Measurements from ENCODE around the gene PLCH1. TPM values are rescaled to one million over a fixed set of nuclear protein-coding genes. Genes with fewer than 3 reads are reported as not detected.

PLCH1 gene
- total RNA-seq, 1 experiment from 2014 or later = 8.9 TPM

DNA sequence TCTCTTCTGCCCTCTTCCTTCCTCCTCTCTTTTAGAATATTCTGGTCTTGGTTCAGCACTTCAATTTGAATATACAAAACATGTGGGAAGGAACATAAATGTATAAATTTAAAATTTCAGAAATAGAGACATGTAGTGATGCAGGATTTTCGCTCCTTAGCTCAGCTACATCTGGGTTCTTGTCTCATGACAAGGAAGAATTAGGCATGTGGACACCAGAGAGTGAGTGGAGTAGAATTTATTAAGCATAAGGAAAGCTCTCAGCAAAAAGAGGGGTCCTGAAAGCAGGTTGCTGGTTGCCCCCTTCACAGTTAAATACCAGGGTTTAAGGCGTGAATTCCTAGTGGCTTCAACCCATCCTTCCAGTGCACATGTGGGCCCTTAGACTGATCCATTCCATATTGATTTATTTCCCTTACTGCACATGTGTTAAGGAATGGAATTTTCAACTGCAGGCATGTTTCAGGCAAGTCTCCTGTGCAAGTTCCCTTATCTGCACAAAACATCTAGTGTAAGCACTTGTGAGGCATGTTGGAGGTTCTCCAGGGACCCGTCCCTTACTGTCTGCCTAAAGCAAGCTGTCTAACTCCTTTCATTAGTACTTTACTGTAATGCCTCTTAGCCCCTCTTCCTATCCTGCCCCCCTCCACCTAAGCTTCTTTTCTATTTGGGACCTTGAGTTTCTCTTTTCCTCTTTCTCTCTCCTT is 318.2 kb downstream of the PLCH1 start (continued):
- TF ChIP-seq AR (CRISPR knock-in tag; IDR thresholded peaks at IDR 0.05) = no peak
- TF ChIP-seq ZNF232 (CRISPR knock-in tag; IDR thresholded peaks at IDR 0.05) = no peak
- TF ChIP-seq CDX4 (CRISPR knock-in tag; IDR thresholded peaks at IDR 0.05; ENCODE audit: borderline replicate concordance) = no peak
- no peak for TF ChIP-seq PRDM15 (CRISPR knock-in tag; IDR thresholded peaks at IDR 0.05)
- no peak for TF ChIP-seq CBFB (CRISPR knock-in tag; IDR thresholded peaks at IDR 0.05; ENCODE audit: low read depth)
- TF ChIP-seq ZNF396 (CRISPR knock-in tag; IDR thresholded peaks at IDR 0.05; ENCODE audit: borderline replicate concordance) = no peak
- no peak for TF ChIP-seq MYBL2 (CRISPR knock-in tag; IDR thresholded peaks at IDR 0.05)
- no peak for TF ChIP-seq SP1 (CRISPR knock-in tag; conservative IDR thresholded peaks at IDR 0.05)
- TF ChIP-seq GTF2I (CRISPR knock-in tag; conservative IDR thresholded peaks at IDR 0.05) = no peak

GRCh38 chr3:155425396-155425795 is 319.5 kb downstream of the PLCH1 start:
- POLR2A ChIA-PET = no interaction called here

More at GRCh38 chr3:155425396-155425795, 319.5 kb downstream of the PLCH1 start:
- no peak for TF ChIP-seq TCF7 (CRISPR knock-in tag; IDR thresholded peaks at IDR 0.05; ENCODE audit: low read depth)
- TF ChIP-seq TP53 (CRISPR knock-in tag; IDR thresholded peaks at IDR 0.05) = no peak
- no peak for TF ChIP-seq ZNF423 (CRISPR knock-in tag; IDR thresholded peaks at IDR 0.05)
- TF ChIP-seq ZNF396 (CRISPR knock-in tag; IDR thresholded peaks at IDR 0.05; ENCODE audit: borderline replicate concordance) = no peak
- TF ChIP-seq FOXP1 (CRISPR knock-in tag; IDR thresholded peaks at IDR 0.05; ENCODE audit: borderline replicate concordance) = no peak
- TF ChIP-seq ZNF532 (CRISPR knock-in tag; IDR thresholded peaks at IDR 0.05; ENCODE audit: borderline replicate concordance) = no peak
- no peak for DNase-seq (ENCODE audit: low spot score)
- peaks cover 29% of the 10 kb centered on the region for H3K36me3 Mint-ChIP-seq
- CTCF ChIA-PET = no interaction called here
- peaks cover 40% of the 10 kb centered on the region for H3K4me1 Mint-ChIP-seq
- ATAC-seq = no peak
- H3K9me3 Mint-ChIP-seq = peaks cover 51% of the 10 kb centered on the region
- no peaks in the 10 kb centered on the region; the same call in 1 of the 2 replicates for H3K27me3 Mint-ChIP-seq (ENCODE audit: low read depth)
- H3K4me3 Mint-ChIP-seq = no peak overlapping the region
- H3K27ac Mint-ChIP-seq = no peak overlapping the region
